Tibial nerve (tissue), 4 donors: ENCODE data around the gene C2orf92. TPM values are rescaled to one million over a fixed set of nuclear protein-coding genes. Genes with fewer than 3 reads are reported as not detected.

Experiments used
- DNase-seq, 2 donors: peaks; one replicate each; pipeline ENCODE4 v3.0.0-alpha.2; 2019; ENCODE audit warnings: low spot score in 2 of 2
- H3K27ac ChIP-seq, 4 donors: fragments of 200-600 bp; sonication (generic) in 3 of 4; one replicate each; pipeline ENCODE4 v1.5.1; 2017 to 2019; ENCODE audit warnings: mild to moderate bottlenecking in 1 of 4
- H3K27me3 ChIP-seq, 2 donors: fragments of 200-600 bp; sonication (generic) in 1 of 2; one replicate each; pipeline versions ENCODE4 v1.5.1 to v1.6.0; 2017 to 2019
- H3K36me3 ChIP-seq, 3 donors: fragments of 200-600 bp; sonication (generic); one replicate each; pipeline ENCODE4 v1.5.1; 2018 to 2019
- H3K4me1 ChIP-seq, 4 donors: fragments of 200-600 bp; sonication (generic) in 3 of 4; one replicate each; pipeline ENCODE4 v1.5.1; 2017 to 2019
- H3K4me3 ChIP-seq, 4 donors: fragments of 200-600 bp; sonication (generic) in 3 of 4; one replicate each; pipeline ENCODE4 v1.5.1; 2017 to 2019; ENCODE audit warnings: mild to moderate bottlenecking in 1 of 4, moderate library complexity in 1 of 4
- H3K9me3 ChIP-seq, 4 donors: fragments of 200-600 bp; sonication (generic) in 3 of 4; one replicate each; pipeline ENCODE4 v1.5.1; 2017 to 2019
- EP300 ChIP-seq, 2 donors: sonication (generic); formaldehyde crosslinking; IDR thresholded peaks; one replicate each; pipeline ENCODE4 v1.6.1; 2017; ENCODE audit warnings: antibody characterized with exemption in 2 of 2, mild to moderate bottlenecking in 1 of 2
- POLR2A ChIP-seq, 2 donors: fragments of 450-650 bp; IDR thresholded peaks; one replicate each; pipeline ENCODE4 v1.6.1; 2017; ENCODE audit warnings: antibody characterized with exemption in 2 of 2, mild to moderate bottlenecking in 2 of 2, moderate library complexity in 2 of 2
- WGBS, 2 donors: methylation state at CpG; one replicate each; pipeline ENCODE4 v1.1.5; 2018; 5-methylcytosine and 5-hydroxymethylcytosine counted together
- total RNA-seq, 4 donors: library from RNA; depleted of rRNA; stranded (reverse); fragments of >200 nt; gene quantifications; one replicate each; pipeline ENCODE4 v1.1.0, GENCODE V29; 2016
- TF ChIP-seq, protein P1 (sequence below), 5 experiments: fragments of 200-600 bp in 3 of 5; fragments of 450-650 bp in 2 of 5; sonication (generic) in 3 of 5; IDR thresholded peaks; one replicate each; pipeline ENCODE4 v1.5.1; 2016 to 2019; ENCODE audit warnings: antibody characterized with exemption in 5 of 5, mild to moderate bottlenecking in 3 of 5, moderate library complexity in 2 of 5

Gene C2orf92
- total RNA-seq, 4 donors from 2014 or later, result 4.5 to 65.1 (median 11.6) TPM

DNA sequence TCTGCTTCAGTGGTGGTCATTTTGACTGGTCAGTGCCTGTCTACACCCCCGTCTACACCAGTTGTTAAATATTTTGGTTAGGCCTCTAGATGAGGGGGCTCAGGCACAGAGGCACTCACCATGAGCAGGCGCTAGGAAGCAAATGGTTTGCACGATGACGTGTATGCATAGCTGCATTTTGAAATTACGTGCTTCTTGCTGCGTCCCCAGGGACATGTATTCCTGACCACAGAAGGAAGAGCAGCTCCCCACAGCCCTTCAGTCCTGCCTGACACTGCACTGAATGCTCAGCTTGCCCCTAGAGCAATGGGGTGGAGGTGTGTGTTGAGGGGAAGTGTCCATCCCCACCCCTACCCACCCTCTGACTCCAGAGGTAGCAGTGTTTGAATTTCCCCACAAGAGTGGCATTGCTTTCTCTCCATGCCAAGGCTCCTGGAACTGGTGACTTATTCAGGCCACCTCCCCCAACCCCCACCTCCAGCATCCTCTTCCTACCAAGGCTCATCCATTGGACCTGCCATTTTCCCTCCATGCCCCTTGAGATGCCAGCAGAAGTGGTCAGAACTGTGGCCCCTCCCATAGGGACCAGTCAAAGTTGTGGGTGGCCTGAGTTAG is 32.4 kb downstream of the C2orf92 start:
- no peak for DNase-seq
- H3K27ac ChIP-seq, result no peak overlapping the region
- 76 to 89% methylated on average over 4 to 6 of the region's 6 CpGs for WGBS, 2 donors

DNA sequence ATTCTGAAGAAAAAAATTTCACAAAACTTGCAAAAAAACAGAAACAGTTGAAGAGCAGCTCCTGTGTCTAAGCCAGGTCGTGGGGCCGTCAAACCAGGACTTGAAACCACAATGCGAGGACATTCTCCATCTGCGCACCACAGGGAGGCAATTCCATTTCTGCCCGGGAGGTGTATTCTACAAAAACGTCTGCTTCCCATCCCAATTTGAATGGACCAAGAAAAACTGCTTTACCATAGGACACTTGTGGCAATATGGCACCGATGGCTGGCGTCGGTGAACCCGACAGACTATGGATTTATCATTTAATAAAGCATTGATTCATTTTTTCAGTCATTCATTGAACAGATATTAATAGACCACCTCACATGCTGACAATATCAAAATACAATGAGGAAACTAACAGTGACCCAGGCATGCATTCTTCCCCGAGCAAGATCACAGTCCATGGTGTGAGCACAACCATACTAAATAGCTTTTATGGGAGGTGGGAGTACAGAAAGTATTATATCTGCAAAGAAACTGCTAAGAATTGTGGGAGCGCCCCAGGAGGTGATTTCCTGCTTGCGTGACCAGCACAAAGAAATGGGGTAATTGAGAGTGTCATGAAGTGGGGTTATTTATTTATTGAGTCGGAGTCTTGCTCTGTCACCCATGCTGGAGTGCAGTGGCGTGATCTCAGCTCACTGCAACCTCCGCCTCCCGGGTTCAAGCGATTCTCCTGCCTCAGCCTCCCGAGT is 33.4 kb downstream of the C2orf92 start:
- no peak for DNase-seq
- TF ChIP-seq POLR2A (IDR thresholded peaks at IDR 0.05) (no peak), EP300 (IDR thresholded peaks at IDR 0.05) (no peak)
- TF ChIP-seq, protein P1, sequence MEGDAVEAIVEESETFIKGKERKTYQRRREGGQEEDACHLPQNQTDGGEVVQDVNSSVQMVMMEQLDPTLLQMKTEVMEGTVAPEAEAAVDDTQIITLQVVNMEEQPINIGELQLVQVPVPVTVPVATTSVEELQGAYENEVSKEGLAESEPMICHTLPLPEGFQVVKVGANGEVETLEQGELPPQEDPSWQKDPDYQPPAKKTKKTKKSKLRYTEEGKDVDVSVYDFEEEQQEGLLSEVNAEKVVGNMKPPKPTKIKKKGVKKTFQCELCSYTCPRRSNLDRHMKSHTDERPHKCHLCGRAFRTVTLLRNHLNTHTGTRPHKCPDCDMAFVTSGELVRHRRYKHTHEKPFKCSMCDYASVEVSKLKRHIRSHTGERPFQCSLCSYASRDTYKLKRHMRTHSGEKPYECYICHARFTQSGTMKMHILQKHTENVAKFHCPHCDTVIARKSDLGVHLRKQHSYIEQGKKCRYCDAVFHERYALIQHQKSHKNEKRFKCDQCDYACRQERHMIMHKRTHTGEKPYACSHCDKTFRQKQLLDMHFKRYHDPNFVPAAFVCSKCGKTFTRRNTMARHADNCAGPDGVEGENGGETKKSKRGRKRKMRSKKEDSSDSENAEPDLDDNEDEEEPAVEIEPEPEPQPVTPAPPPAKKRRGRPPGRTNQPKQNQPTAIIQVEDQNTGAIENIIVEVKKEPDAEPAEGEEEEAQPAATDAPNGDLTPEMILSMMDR (IDR thresholded peaks at IDR 0.05), result no peak
- Histone ChIP-seq H3K36me3 (no peaks in the 10 kb centered on the region), H3K4me3 (no peak overlapping the region), H3K27me3 (no peaks in the 10 kb centered on the region), H3K4me1 (no peaks in the 10 kb centered on the region), H3K9me3 (no peaks in the 10 kb centered on the region), H3K27ac (no peak overlapping the region)
- 87% methylated on average over 19 of the region's 19 CpGs for whole genome bisulfite sequencing, 2 donors

More for the DNA sequence above, 32.4 kb downstream of the C2orf92 start:
- no peaks in the 10 kb centered on the region for H3K27me3 ChIP-seq
- TF ChIP-seq EP300 (IDR thresholded peaks at IDR 0.05) (no peak), POLR2A (IDR thresholded peaks at IDR 0.05) (no peak)
- TF ChIP-seq, protein P1 (IDR thresholded peaks at IDR 0.05), result no peak
- no peak overlapping the region for H3K4me3 ChIP-seq
- H3K4me1 ChIP-seq, result peaks cover 0 to 1% (median 0%) of the 10 kb centered on the region in 4 donors
- H3K9me3 ChIP-seq, result no peaks in the 10 kb centered on the region
- H3K36me3 ChIP-seq, result no peaks in the 10 kb centered on the region

DNA sequence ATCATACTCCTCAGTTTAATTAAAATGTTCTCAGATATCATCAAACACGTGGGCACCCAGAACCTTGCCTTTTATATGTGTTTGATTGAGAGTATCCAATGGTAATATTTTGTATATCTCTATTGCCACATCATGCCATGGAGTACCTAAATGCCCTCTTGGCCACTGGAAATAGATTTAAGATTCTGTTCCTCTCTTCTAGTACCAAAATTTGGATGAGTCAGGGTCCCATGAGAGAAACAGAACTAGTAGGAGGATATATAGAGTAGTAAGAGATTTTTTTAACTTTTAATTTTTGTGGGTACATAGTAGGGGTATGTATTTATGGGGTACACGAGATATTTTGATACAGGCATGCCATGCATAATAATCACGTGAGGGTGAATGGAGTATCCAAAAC is 34.2 kb downstream of the C2orf92 start:
- Histone ChIP-seq H3K4me3 (no peak overlapping the region), H3K9me3 (no peaks in the 10 kb centered on the region), H3K4me1 (no peaks in the 10 kb centered on the region), H3K27ac (no peak overlapping the region), H3K27me3 (no peaks in the 10 kb centered on the region), H3K36me3 (no peaks in the 10 kb centered on the region)
- DNase-seq, result no peak
- 86 to 87% methylated on average over 3 of the region's 3 CpGs for WGBS, 2 donors
- TF ChIP-seq, protein P1 (IDR thresholded peaks at IDR 0.05), result no peak
- TF ChIP-seq POLR2A (IDR thresholded peaks at IDR 0.05) (no peak), EP300 (IDR thresholded peaks at IDR 0.05) (no peak)

DNA sequence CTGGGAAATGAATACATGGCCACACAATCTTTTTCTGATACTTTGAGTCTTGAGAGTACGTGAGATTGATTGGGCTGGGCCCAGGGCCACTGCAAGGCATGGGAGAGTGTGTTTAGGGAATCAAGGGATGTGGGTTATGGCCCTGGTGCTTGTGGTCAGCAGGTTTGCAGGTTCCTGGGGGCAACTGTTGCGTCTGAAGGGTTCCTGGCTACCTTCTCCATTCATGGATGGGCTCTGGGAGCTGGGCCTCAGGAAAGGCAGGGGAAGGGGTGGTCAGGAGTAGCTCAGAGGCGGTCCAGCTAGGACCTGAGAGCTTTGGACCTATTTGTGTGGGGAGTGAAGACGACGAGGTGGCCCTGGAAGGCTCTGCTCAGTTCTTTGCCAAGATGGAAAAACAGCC is 35.5 kb downstream of the C2orf92 start:
- WGBS, 2 donors, result 92 to 97% methylated on average over 5 of the region's 5 CpGs
- H3K9me3 ChIP-seq, result no peaks in the 10 kb centered on the region
- no peak for TF ChIP-seq POLR2A (IDR thresholded peaks at IDR 0.05)
- TF ChIP-seq, protein P1 (IDR thresholded peaks at IDR 0.05), result no peak
- TF ChIP-seq EP300 (IDR thresholded peaks at IDR 0.05), result no peak

DNA sequence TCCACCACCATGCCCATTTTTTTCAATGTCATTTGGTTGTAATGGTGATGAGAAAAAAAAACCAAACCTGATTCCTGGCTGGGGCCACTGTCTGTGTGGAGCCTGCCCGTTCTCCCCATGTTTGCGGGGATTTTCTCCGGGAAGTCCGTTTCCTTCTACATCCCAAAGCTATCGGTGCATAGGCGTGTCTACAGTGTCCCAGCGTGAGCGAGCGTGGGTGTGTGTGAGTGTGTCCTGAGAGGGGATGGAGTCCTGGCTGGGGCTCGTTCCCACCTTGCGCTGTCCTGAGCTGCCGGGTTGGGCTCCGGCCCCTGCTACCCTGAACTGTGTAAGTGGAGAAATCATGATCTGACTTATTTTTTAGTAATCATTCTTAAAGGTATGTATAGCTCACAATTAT is 36.6 kb downstream of the C2orf92 start:
- no peaks in the 10 kb centered on the region for H3K36me3 ChIP-seq
- TF ChIP-seq, protein P1 (IDR thresholded peaks at IDR 0.05), result no peak
- TF ChIP-seq POLR2A (IDR thresholded peaks at IDR 0.05) (no peak), EP300 (IDR thresholded peaks at IDR 0.05) (no peak)
- no peak for DNase-seq
- no peak overlapping the region for H3K27ac ChIP-seq
- H3K27me3 ChIP-seq, result no peaks in the 10 kb centered on the region
- WGBS, 2 donors, result 93 to 95% methylated on average over 13 of the region's 13 CpGs
- H3K9me3 ChIP-seq, result no peaks in the 10 kb centered on the region
- no peaks in the 10 kb centered on the region for H3K4me1 ChIP-seq
- no peak overlapping the region for H3K4me3 ChIP-seq

More for the DNA sequence above, 35.5 kb downstream of the C2orf92 start:
- Histone ChIP-seq H3K27ac (no peak overlapping the region), H3K4me1 (no peaks in the 10 kb centered on the region), H3K4me3 (no peak overlapping the region), H3K27me3 (no peaks in the 10 kb centered on the region), H3K36me3 (no peaks in the 10 kb centered on the region)
- no peak for DNase-seq
